Right hindlimb (tissue), 1 donor: ENCODE results near the gene SYTL3.
"Not testable (repeated sequence)": the region's sequence is repeated elsewhere in the genome, so short reads cannot be mapped to it uniquely, and the experiment has no call there.

Experiments used
- DNase-seq: peaks from one replicate; pipeline ENCODE4 v3.0.0-alpha.2; 2018

Gene SYTL3

DNA sequence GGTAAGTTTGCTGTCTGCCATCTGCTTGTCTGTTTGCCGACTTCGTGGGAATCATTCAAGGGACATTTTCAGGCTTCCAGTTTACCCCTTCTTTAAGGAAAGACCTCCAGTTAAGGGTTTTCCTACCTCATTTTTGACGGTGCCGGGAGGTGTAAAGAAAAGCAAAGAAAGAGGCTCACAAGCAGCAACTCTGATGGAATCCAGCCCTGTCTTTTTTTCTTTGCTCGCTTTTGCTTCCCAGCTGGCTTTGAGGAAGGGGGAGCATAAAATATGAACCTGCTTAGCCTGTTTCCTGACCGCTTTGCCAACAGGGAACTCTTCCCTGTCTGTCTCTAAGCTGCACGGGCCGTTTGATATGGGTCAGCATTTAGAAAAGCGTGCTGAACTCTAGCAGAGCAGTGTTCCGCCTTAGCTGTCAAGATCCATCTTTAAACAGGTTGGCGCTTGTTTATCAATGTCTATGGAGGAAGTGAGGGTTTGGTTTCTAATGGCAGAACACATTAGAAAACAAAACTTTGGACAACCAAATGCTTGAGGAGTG lies 13.8 kb downstream of the SYTL3 start:
- DNase-seq: peak; percentile 48

DNA sequence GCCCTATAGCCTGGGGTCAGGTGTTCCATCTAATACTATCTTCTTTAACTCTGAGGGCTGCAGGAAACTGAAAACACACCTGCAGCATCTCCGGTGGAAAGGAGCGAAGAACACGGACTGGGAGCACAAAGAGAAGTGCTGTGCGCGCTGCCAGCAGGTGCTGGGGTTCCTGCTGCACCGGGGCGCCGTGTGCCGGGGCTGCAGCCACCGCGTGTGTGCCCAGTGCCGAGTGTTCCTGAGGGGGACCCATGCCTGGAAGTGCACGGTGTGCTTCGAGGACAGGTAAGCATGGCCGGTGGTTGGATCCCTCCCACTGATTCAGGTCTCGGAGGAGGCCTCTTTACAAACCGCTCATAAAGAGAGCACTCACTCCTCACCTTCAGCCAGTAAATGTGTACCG lies 15.5 kb downstream of the SYTL3 start:
- DNase-seq: no peak

DNA sequence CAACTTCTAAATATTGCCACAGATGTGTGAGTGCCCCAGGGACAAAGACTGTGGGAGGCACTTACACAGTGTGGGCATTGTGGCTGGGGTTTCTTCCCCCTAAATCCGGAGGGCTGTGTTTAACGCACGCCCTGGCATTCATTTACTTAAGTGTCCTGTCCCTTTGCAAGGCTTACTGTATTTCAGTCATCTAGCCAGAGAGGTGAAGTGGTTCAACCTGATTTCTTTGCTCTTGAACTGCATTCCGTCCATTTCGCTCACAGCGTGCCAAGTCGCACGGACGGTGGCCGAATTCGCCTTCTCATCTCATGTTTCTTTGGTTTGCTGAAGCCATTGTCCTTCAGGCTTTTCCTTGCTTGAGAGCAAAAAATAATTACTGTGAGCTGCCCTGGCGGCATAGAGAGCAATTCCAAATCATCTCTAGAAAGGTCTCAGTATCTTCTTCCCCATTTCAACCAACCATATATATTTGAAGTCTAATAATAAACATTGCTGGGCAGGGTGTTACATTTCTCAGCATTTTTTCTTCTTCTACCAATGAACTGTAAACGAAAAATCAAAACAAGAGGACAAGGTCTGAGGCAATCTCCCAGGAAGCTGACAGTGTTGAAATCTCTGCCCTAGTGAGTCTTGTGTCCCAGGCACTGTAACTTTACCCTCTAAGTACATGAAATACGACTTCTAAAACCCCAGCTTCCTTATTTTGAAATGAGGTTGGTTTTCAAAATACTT lies 16.9 kb downstream of the SYTL3 start:
- no peak for DNase-seq

DNA sequence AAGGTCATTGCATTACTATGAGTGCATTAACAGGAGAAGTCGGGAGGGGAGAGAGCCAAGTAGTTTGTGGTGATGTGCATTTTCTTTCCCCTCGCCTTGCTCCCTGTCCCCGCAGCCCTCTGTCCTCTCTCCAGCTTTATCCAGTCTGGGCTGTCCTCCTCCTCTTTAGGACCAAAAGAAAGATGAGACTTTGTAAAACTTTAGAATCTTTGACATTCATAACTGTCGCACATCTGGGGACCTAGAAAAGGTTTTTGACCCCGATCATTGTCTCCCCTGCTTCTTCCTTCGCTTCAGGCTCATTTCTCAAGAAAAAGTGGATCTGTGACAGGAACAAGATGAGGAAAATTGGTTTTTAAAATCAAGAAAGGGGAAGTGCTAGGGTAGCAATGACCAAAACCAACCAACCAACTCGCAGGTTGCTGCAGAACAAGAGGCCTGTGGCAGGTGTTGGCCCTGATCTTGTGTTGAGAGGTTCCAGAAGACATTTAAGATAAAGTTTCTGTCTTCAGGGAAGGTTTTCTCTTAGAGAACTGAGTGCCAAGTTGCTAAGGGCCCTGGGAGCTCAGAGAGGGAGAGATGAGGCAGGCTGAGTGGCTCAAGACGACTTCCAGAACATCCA lies 17.6 kb downstream of the SYTL3 start:
- DNase-seq: no peak

DNA sequence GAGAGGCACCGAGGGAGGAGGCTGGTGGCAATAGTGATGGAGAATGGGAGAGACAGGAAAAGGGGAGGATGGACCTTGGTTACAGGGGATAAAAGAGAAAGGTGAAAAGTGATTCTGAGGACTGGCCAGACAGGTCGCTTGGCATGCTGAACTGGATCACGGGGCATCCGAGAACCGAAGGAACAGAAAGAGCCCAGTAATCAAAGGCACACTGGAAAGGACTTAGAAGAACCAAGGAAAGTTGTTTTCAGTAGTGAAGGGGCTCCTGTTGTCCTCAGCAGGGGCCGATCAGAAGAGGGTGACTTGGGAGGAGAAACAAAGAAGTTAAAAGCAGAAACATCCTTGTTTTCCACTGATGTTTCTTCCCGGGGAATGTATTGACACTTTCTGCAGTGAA lies 18.9 kb downstream of the SYTL3 start:
- DNase-seq: no peak

DNA sequence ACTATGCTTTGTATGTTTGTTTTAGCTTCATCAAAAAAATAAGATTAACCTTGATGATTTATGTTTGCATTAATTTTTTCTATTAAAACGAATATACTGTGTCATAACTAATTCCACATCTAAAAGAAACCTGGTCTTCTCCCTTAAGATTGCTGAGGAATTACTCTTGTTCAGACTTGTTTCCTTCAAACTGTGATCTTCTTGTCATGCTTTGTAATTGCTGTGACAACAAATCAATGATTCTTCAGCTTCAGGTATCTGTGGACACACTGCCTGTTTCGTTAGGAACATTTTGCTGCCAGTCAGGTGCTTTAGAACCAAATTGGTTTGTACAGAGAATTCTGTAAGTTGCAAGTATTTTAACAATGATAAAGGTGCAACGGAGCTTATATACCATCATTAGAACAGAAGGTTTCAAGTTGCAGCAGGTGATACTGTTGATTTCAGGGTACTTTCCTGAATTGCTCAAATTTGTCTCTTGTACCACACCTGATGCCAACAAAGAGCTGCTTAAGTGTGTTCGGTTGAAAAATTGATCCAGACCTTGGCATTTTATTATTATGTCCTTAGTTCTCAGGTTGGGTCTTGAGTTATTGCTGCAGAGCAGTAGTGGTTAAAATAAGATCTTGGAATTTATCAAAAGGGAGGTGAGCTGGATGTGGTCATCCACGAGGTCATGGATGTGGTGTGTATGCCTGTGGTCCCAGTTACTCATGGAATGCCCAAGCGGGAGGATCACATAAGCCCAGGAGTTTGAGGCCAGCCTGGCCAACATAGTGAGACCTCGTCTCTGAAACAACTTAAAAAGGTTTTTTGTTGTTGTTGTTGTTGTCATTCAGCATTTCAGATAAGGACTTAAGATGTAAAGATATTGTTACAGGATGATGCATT lies 19.5 kb downstream of the SYTL3 start:
- DNase-seq: no peak

DNA sequence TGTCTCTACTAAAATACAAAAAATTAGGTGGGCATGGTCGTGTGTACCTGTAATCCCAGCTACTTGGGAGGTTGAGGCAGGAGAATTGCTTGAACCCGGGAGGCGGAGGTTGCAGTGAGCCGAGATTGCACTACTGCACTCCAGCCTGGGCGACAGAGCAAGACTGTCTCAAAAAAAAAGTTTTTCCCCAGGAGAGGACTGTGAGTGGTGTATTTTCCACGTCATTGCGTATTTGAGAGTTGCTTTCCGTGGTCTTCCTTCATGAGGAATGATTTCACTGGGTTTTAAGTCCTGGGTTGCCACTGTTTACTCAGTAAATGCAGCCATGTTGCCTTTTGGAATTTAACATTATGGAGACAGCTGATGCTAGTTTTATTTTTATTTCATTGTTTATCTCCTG lies 22.3 kb downstream of the SYTL3 start:
- DNase-seq: not testable (repeated sequence)

DNA sequence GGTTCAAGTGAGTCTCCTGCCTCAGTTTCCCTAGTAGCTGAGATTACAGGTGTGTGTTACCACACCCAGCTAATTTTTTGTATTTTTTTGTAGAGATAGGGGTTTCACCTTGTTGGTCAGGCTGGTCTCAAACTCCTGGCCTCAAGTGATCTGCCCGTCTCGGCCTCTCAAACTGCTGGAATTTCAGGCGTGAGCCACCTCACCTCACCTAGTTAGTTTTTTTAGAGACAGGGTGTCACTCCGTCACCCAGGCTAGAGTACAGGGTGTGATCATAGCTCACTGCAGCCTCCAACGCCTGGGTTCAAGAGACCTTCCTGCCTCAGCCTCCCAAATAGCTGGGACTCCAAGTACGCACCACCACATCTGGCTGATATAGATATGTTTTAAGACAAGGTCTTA lies 22.9 kb downstream of the SYTL3 start:
- DNase-seq: no peak

DNA sequence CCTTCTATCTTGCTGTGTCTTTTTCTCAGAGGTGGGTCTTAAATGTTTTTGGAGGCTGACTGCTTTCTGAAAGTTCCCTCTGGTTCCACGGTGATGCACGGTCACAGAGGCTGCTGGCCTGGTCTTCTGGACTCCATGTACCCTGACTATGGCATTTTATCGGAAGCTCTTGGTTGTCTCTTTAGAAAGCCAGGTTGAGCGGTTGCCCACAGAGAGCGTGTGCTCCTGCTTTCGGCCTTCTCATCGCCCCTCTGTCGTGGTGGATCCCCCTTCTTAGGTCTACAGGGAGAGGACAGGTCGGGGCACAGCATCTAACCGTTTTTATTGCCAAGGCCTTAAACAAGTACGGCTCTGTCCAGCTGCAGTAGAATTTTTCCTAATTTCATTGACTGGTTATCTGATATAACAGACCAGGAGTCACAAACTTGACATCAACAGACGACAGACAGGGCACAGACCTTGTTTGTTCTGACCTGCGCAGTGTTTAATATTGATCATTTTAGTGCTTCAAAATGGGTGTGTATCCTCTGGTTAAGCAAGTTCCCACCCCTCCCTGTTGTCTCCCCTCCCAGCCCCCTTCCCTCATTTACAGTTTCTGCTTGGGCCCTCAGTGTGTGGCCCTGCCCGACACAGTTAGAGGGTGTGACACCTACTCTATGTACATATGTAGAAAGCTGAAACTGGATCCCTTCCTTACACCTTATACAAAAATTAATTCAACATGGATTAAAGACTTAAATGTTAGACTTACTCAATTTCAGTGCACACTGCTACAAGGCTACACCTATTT lies 24.7 kb downstream of the SYTL3 start:
- DNase-seq: no peak

DNA sequence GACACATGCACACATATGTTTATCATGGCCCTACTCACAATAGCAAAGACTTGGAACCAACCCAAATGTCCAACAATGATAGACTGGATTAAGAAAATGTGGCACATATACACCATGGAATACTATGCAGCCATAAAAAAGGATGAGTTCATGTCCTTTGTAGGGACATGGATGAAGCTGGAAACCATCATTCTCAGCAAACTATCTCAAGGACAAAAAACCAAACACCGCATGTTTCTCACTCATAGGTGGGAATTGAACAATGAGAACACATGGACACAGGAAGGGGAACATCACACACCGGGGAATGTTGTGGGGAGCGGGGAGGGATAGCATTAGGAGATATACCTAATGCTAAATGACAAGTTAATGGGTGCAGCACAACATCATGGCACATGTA lies 27.2 kb downstream of the SYTL3 start:
- not testable (repeated sequence) for DNase-seq

DNA sequence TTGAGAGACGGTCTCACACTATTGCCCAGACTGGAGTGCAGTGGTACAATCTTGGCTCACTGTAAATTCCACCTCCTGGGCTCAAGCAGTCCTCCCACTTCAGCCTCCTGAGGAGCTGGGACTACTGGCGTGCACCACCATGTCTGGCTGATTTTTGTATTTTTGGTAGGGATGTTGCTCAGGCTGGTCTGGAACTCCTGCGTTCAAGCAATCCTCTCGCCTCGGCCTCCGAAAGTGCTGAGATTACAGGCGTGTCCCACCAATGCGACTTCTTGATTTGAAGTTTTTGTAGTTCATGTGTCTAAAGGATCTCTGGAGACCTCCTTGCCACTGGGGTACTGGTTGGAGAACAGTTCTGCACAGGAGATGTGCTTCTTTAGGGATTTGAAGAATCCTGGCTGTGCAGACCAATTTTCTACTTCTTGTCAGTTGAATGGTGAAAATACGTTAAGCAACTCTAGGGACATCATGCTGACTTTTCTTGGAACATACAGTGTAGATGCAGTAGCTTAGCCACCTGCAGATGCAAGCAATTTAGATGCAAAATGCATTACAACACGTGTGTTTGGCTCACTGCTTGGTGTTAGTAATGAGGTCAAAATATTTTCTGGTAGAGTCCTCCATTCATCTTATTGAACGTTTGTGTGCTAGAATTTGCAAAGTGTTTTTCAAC lies 28.2 kb downstream of the SYTL3 start:
- no peak for DNase-seq

DNA sequence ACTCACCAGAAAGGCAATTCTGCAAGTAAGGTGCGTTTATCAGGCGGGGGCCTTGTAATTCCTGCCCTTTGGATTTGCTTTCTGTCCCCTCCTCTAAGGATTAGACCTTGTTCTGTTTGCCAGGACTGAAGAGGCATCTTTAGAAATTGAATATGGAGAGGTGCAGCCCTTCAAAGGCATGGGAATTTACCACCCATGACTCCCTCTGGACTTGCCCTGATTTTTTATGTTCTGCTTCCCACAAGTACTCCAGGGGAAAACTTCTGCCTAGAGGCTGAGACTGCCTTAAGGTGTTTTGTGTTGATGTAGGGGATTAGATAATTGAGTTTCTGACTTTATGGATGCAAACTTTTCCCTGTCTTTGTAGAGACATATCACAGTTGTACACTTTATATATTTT lies 30.2 kb downstream of the SYTL3 start:
- no peak for DNase-seq

DNA sequence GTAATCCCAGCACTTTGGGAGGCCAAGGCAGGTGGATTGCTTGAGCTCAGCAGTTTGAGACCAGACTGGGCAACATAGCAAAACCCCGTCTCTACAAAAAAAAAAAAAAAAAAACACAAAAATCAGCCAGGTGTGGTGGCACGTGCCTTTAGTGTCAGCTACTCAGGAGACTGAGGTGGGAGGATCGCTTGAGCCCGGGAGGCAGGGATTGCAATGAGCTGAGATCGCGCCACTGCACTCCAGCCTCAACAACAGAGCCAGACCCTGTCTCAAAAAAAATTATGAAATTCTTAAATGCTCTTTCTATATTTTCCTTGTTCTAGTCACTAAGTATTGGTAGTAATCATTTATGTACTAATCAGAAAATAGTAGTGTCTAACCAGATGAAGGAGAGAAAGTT lies 30.6 kb downstream of the SYTL3 start:
- no peak for DNase-seq

DNA sequence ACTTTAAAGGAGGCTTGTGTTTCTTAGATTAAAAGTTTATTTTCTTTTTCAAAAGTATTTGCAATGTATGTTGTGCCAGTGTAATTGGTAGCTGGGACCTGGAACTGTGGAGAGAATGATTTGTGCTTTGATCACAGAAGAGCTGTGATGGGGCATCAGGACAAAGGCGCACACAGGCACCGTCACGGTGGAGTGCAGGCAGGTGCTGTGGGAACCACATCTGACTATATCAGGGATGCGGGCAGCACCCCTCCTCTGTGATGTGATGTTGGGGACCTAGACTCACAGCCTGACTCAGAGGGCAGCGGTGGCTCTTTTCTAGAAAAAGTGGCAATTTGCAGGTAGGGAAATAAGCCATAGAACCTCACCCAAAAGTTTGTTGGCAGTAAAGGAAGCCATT lies 34.5 kb downstream of the SYTL3 start:
- DNase-seq: no peak

DNA sequence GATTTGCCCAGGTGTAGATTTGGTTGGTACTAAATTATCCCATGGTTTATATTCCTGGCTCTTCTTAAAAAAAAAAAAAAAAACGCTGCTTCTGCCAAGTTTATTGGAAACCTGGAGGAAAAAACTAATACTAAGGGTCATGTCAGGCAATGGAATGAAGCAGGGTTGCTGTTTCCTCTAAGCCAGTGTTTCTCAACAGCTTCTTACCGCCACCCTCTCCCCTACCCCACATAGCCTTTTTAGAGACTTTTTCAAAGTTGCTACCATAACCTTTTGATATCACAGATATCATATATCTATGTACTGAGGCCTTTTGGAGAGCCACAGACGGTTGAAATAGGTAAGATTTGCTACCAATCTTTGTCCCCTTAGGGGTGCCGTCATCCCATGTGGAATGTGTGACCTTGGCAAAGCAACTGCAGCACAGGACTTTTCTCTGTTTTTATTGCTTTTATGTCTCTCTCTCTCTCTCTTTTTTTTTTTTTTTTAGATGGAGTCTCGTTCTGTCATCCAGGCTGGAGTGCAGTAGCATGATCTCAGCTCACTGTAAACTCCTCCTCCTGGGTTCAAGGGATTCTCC lies 35.0 kb downstream of the SYTL3 start:
- no peak for DNase-seq

DNA sequence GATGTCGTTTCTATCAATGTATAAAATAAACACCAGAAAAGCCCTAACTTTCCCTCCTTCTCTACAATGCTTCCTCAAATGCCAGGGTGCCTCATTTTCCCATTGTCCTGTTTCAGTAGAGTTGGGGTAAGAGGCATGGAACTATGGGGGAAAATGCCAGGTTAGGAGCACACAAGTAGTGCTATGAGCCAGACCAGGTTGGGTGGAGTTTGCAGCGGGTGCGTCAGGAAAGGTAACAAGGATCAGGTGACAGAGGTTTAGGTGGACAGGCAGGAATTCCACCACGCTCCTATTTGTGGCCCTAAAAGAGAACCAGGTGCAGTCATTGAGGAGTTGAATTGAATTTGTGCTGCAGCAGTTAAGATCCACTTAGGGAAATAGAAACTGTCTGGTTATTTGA lies 36.5 kb downstream of the SYTL3 start:
- DNase-seq: no peak

DNA sequence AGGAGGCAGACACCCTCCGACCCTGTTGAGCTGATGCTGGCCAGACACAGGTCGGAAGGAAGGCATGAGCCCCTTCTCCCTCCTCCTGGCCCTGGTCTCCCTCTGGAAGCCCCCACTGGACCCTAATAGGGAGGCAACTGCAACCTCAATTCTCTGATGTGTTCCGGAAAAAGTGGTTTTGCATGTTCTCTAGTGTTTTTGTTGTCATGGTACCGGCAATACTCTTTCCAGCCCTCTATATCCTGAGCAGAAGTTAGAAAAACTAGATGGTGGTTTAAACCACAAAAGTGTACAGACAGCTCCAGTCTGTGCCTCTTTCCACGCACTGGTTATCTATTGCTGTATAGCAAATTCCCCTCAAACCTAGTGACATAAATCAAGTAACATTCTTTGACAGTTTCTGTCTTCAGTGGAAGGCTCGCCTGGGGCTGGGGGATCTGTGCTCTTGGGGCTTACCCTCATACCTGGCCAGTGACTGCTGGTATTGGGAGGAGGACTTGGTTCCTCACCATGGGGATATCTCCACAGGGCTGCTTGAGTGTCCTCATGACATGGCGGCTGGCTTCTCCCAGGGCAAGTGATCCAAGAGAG lies 37.0 kb downstream of the SYTL3 start:
- DNase-seq: no peak

DNA sequence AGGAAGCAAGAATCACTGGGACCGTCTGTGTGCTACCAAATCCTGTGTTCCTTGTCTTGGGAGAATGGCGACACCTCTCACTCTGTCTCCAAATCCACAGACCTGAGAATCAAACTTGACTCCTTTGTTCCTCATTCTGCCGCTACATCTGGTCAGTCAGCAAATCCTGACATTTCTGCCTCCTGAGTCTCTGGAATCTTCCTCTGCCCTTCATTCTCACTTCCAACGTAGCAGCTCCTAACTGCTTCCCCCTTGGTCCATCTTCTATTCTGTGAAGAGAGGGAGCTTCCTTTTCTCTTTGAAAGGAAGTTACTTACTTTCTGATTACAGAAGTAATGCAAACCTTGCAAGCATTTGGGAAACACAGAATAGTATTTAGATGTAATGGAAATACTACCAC lies 37.7 kb downstream of the SYTL3 start:
- no peak for DNase-seq

DNA sequence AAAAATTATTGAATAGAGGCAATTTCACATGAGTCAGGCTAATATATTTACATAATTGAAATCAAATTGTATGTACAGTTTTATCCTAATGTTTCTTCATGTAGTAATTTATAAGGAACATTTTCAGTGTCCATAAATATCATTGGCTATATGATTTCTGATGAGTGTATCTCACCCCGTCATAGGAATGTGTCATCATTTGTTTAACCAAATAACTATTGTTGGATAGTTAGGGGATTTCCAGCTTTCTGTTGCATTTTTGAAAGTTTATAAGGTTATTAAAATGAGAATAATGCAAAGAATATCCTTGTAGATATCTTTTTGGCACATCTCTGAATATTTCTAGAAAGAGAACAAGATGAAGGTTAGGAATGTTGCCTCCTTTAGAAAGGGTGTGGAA lies 39.0 kb downstream of the SYTL3 start:
- no peak for DNase-seq

DNA sequence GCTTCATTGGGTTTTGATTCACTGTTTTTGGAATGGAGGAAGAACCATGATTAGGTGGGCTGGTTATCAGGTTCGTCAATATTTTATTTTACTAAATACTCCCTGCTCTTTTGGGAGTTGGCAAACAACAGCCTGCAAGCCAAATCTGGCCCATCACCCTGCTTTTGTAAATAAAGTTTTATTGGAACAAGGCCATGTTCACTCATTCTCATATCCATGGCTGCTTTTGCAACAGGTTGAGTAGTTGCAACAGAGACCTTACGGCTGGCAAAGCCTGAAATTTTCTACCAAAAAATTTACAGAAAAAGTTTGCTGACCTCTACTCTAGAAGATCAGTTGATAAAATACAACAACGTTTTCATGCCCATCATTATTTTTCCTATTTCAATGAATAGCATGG lies 45.1 kb downstream of the SYTL3 start:
- no peak for DNase-seq

DNA sequence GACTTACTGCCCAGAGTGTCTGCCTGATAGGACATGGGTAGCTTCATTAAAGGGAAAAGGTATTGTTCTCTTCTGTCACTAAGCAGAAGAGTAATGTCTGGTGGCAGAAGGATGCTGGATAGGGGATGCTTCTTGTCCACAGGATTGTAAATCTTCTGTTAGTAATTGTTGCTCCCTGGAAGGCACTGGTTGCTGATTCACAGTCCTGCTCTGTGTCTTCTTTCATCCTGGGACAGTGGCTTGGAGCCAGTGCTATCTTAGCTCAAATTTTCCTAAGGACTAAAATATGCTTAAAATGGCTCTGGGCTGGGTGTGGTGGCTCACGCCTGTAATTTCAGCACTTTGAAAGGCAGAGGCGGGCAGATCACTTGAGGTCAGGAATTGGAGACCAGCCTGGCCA lies 48.0 kb downstream of the SYTL3 start:
- DNase-seq: no peak
